Motor neuron (in vitro differentiated cells): Measurements from ENCODE around the gene OR1F1. TPM values are rescaled to one million over a fixed set of nuclear protein-coding genes. Genes with fewer than 3 reads are reported as not detected.

Source experiments
- total RNA-seq, 8 experiments: library from RNA; unstranded; fragments of 300-600 nt; gene quantifications; 2 replicates each; pipeline versions ENCODE4 v1.2.3 to v1.2.4, GENCODE V29; 2022

The OR1F1 gene
- total RNA-seq, 8 experiments from 2014 or later: 0.32 to 1.4 (median 0.85) TPM; not detected in 4

Other genes starting within 250 kb of the OR1F1 start
- 1 to 10 TPM in 5 of 8 experiments, under 1 TPM in 3; 0.36 to 5.3 (median 1.6) TPM for gene KREMEN2, start 223.9 kb upstream of the OR1F1 start, total RNA-seq
- gene PAQR4, start 218.9 kb upstream of the OR1F1 start, total RNA-seq: 10 to 100 TPM in 7 of 8 experiments, 1 to 10 TPM in 1; 1.6 to 36.4 (median 16.8) TPM
- gene PKMYT1, start 207.8 kb upstream of the OR1F1 start, total RNA-seq: 10 to 100 TPM in 3 of 8 experiments, 1 to 10 TPM in 4, under 1 TPM in 1; 0.36 to 48.7 (median 3.6) TPM
- 1 to 10 TPM in 1 of 8 experiments, under 1 TPM in 7; 0.15 to 1.9 (median 0.32) TPM for gene CLDN9, start 175.3 kb upstream of the OR1F1 start, total RNA-seq
- 1 to 10 TPM in 4 of 8 experiments, under 1 TPM in 4; 0.27 to 6.0 (median 1.3) TPM for gene CLDN6, start 170.0 kb upstream of the OR1F1 start, total RNA-seq
- 100 to 1,000 TPM in 1 of 8 experiments, 10 to 100 TPM in 4, 1 to 10 TPM in 3; 4.3 to 144 (median 14.3) TPM for gene TNFRSF12A, start 167.8 kb upstream of the OR1F1 start, total RNA-seq
- 10 to 100 TPM; 30.2 to 71.4 (median 40.8) TPM for gene HCFC1R1, start 164.3 kb upstream of the OR1F1 start, total RNA-seq
- 10 to 100 TPM in 6 of 8 experiments, 1 to 10 TPM in 2; 6.8 to 32.1 (median 14.0) TPM for gene THOC6, start 164.2 kb upstream of the OR1F1 start, total RNA-seq
- under 1 TPM; 0.11 to 0.95 (median 0.21) TPM for gene BICDL2, start 151.3 kb upstream of the OR1F1 start, total RNA-seq
- 1 to 10 TPM in 3 of 8 experiments, under 1 TPM in 5; 0.11 to 1.7 (median 0.75) TPM for gene MMP25, start 141.6 kb upstream of the OR1F1 start, total RNA-seq
- 10 to 100 TPM in 3 of 8 experiments, 1 to 10 TPM in 3, under 1 TPM in 2; 0.22 to 41.3 (median 4.0) TPM for gene IL32, start 122.6 kb upstream of the OR1F1 start, total RNA-seq
- gene ZSCAN10, start 88.9 kb upstream of the OR1F1 start, total RNA-seq: under 1 TPM in 6 of 8 experiments, not detected in 2; 0.17 to 0.71 (median 0.40) TPM
- 10 to 100 TPM in 7 of 8 experiments, 1 to 10 TPM in 1; 7.8 to 19.2 (median 14.9) TPM for gene ZNF205, start 75.6 kb upstream of the OR1F1 start, total RNA-seq
- 1 to 10 TPM; 2.6 to 9.6 (median 6.5) TPM for gene ZNF213, start 53.2 kb upstream of the OR1F1 start, total RNA-seq
- gene ZNF200, start 47.0 kb downstream of the OR1F1 start, total RNA-seq: 10 to 100 TPM in 3 of 8 experiments, 1 to 10 TPM in 5; 7.3 to 14.8 (median 9.3) TPM
- under 1 TPM in 6 of 8 experiments, not detected in 2; 0.05 to 0.47 (median 0.19) TPM for gene MEFV, start 68.4 kb downstream of the OR1F1 start, total RNA-seq
- 10 to 100 TPM; 27.4 to 47.7 (median 31.9) TPM for gene ZNF263, start 95.3 kb downstream of the OR1F1 start, total RNA-seq
- 10 to 100 TPM in 4 of 8 experiments, 1 to 10 TPM in 4; 6.8 to 19.2 (median 9.9) TPM for gene TIGD7, start 117.2 kb downstream of the OR1F1 start, total RNA-seq
- 10 to 100 TPM; 22.0 to 46.0 (median 37.2) TPM for gene ZNF75A, start 117.3 kb downstream of the OR1F1 start, total RNA-seq
- gene OR2C1, start 167.7 kb downstream of the OR1F1 start, total RNA-seq: under 1 TPM in 7 of 8 experiments, not detected in 1; 0.20 to 0.86 (median 0.31) TPM
- gene ZSCAN32, start 212.8 kb downstream of the OR1F1 start, total RNA-seq: 10 to 100 TPM in 5 of 8 experiments, 1 to 10 TPM in 3; 7.8 to 22.9 (median 13.2) TPM
- gene ZNF174, start 213.0 kb downstream of the OR1F1 start, total RNA-seq: 10 to 100 TPM in 5 of 8 experiments, 1 to 10 TPM in 3; 8.5 to 17.8 (median 10.7) TPM